WTC11 (cell line): Measurements from ENCODE around the gene KIFC1. TPM values are rescaled to one million over a fixed set of nuclear protein-coding genes. Genes with fewer than 3 reads are reported as not detected.

ENCODE experiments used
- ATAC-seq: fragments of 200-7000 bp; cut with Tn5 transposase; 2 replicates; pipeline ENCODE4 v1.10.0; 2021; ENCODE audit warnings: mild to moderate bottlenecking, moderate library complexity
- CTCF ChIA-PET: fragments of 300-600 bp; sonication (Branson Sonifier 250); formaldehyde crosslinking; loops from one replicate; lab custom pipeline; 2021; ENCODE audit warnings: antibody characterized with exemption; lab: Charles Lee
- POLR2A ChIA-PET: fragments of 350-600 bp; sonication (Branson Sonifier 250); formaldehyde crosslinking; loops from one replicate; lab custom pipeline; 2021; ENCODE audit warnings: antibody characterized with exemption; lab: Charles Lee
- DNase-seq: peaks from one replicate; pipeline ENCODE4 v3.0.0; 2021; ENCODE audit warnings: low spot score
- H3K27ac Mint-ChIP-seq: 2 replicates; pipeline ENCODE4 v1.8.0; 2021; ENCODE audit warnings: mixed read lengths
- H3K27me3 Mint-ChIP-seq: 2 replicates; pipeline ENCODE4 v1.8.0; 2021; ENCODE audit warnings: low read depth, mild to moderate bottlenecking, moderate library complexity, mixed read lengths
- H3K36me3 Mint-ChIP-seq: 2 replicates; pipeline ENCODE4 v1.8.0; 2021; ENCODE audit warnings: mixed read lengths
- H3K4me1 Mint-ChIP-seq: 2 replicates; pipeline ENCODE4 v1.8.0; 2022; ENCODE audit warnings: mixed read lengths
- H3K4me3 Mint-ChIP-seq: 2 replicates; pipeline ENCODE4 v1.8.0; 2021; ENCODE audit warnings: mild to moderate bottlenecking, moderate library complexity, mixed read lengths
- H3K9me3 Mint-ChIP-seq: 2 replicates; pipeline ENCODE4 v1.8.0; 2021; ENCODE audit warnings: mixed read lengths
- FOXK1 ChIP-seq: sonication (generic); formaldehyde crosslinking; IDR thresholded peaks from 2 replicates; pipeline ENCODE4 v1.8.0; 2022; ENCODE audit warnings: mild to moderate bottlenecking, moderate library complexity, missing genetic modification reagents
- JAZF1 ChIP-seq: fragments of 250-450 bp; sonication (Bioruptor Pico); IDR thresholded peaks from 2 replicates; pipeline ENCODE4 v1.9.0; 2021; ENCODE audit warnings: moderate library complexity, mild to moderate bottlenecking, inconsistent platforms
- KAT7 ChIP-seq: sonication (generic); formaldehyde crosslinking; IDR thresholded peaks from 2 replicates; pipeline ENCODE4 v1.8.1; 2023; ENCODE audit warnings: missing genetic modification reagents, mild to moderate bottlenecking, borderline replicate concordance
- NR2C2 ChIP-seq: sonication (generic); formaldehyde crosslinking; IDR thresholded peaks from 2 replicates; pipeline ENCODE4 v1.8.0; 2022; ENCODE audit warnings: mild to moderate bottlenecking, missing genetic modification reagents
- OVOL2 ChIP-seq: fragments of 250-450 bp; sonication (Bioruptor Pico); IDR thresholded peaks from 2 replicates; pipeline ENCODE4 v1.9.0; 2021; ENCODE audit warnings: mild to moderate bottlenecking, borderline replicate concordance
- RORB ChIP-seq: fragments of 250-450 bp; sonication (Bioruptor Pico); IDR thresholded peaks from 2 replicates; pipeline ENCODE4 v1.9.0; 2021; ENCODE audit warnings: mild to moderate bottlenecking
- SP1 ChIP-seq: sonication (generic); formaldehyde crosslinking; conservative IDR thresholded peaks from 2 replicates; pipeline ENCODE4 v1.8.1; 2022; ENCODE audit warnings: missing genetic modification reagents
- TEAD1 ChIP-seq: sonication (generic); formaldehyde crosslinking; IDR thresholded peaks from 2 replicates; pipeline ENCODE4 v1.8.0; 2022; ENCODE audit warnings: mild to moderate bottlenecking, missing genetic modification reagents
- TEAD4 ChIP-seq: sonication (generic); formaldehyde crosslinking; IDR thresholded peaks from 2 replicates; pipeline ENCODE4 v1.8.0; 2022; ENCODE audit warnings: mild to moderate bottlenecking, missing genetic modification reagents
- ZNF121 ChIP-seq: sonication (generic); formaldehyde crosslinking; IDR thresholded peaks from 2 replicates; pipeline ENCODE4 v1.8.0; 2023; ENCODE audit warnings: missing genetic modification reagents
- ZNF317 ChIP-seq: sonication (generic); formaldehyde crosslinking; IDR thresholded peaks from 2 replicates; pipeline ENCODE4 v1.8.1; 2023; ENCODE audit warnings: low read depth, mild to moderate bottlenecking, moderate library complexity, missing genetic modification reagents, borderline replicate concordance
- total RNA-seq: library from RNA; stranded (reverse); gene quantifications from 3 replicates; pipeline ENCODE4 v1.2.3, GENCODE V29; 2021
- TF ChIP-seq, protein P1 (sequence below): sonication (generic); formaldehyde crosslinking; IDR thresholded peaks from 2 replicates; pipeline ENCODE4 v1.8.1; 2022; ENCODE audit warnings: mild to moderate bottlenecking, moderate library complexity, missing genetic modification reagents
- TF ChIP-seq, protein P2 (sequence below): fragments of 250-450 bp; sonication (Bioruptor Pico); IDR thresholded peaks from 2 replicates; pipeline ENCODE4 v1.9.0; 2021; ENCODE audit warnings: mild to moderate bottlenecking
- TF ChIP-seq, protein P3 (sequence below): sonication (generic); formaldehyde crosslinking; IDR thresholded peaks from 2 replicates; pipeline ENCODE4 v1.8.1; 2023; ENCODE audit warnings: mild to moderate bottlenecking, missing genetic modification reagents, moderate library complexity
- TF ChIP-seq, protein P4 (sequence below): fragments of 250-450 bp; sonication (Bioruptor Pico); IDR thresholded peaks from 2 replicates; pipeline ENCODE4 v1.9.0; 2021; ENCODE audit warnings: moderate library complexity, mild to moderate bottlenecking, inconsistent platforms, borderline replicate concordance
- TF ChIP-seq, protein P5 (sequence below): sonication (generic); formaldehyde crosslinking; IDR thresholded peaks from 2 replicates; pipeline ENCODE4 v1.8.1; 2022; ENCODE audit warnings: missing genetic modification reagents, borderline replicate concordance
- TF ChIP-seq, protein P6 (sequence below): fragments of 250-450 bp; sonication (Bioruptor Pico); IDR thresholded peaks from 2 replicates; pipeline ENCODE4 v1.8.0; 2021; ENCODE audit warnings: mild to moderate bottlenecking
- TF ChIP-seq, protein P7 (sequence below): sonication (generic); formaldehyde crosslinking; IDR thresholded peaks from 2 replicates; pipeline ENCODE4 v1.8.0; 2022; ENCODE audit warnings: mild to moderate bottlenecking, missing genetic modification reagents
- TF ChIP-seq, protein P8 (sequence below): sonication (generic); formaldehyde crosslinking; IDR thresholded peaks from 2 replicates; pipeline ENCODE4 v1.8.1; 2023; ENCODE audit warnings: mild to moderate bottlenecking, missing genetic modification reagents

Gene KIFC1
- total RNA-seq, 1 experiment from 2014 or later: 97.3 TPM

DNA sequence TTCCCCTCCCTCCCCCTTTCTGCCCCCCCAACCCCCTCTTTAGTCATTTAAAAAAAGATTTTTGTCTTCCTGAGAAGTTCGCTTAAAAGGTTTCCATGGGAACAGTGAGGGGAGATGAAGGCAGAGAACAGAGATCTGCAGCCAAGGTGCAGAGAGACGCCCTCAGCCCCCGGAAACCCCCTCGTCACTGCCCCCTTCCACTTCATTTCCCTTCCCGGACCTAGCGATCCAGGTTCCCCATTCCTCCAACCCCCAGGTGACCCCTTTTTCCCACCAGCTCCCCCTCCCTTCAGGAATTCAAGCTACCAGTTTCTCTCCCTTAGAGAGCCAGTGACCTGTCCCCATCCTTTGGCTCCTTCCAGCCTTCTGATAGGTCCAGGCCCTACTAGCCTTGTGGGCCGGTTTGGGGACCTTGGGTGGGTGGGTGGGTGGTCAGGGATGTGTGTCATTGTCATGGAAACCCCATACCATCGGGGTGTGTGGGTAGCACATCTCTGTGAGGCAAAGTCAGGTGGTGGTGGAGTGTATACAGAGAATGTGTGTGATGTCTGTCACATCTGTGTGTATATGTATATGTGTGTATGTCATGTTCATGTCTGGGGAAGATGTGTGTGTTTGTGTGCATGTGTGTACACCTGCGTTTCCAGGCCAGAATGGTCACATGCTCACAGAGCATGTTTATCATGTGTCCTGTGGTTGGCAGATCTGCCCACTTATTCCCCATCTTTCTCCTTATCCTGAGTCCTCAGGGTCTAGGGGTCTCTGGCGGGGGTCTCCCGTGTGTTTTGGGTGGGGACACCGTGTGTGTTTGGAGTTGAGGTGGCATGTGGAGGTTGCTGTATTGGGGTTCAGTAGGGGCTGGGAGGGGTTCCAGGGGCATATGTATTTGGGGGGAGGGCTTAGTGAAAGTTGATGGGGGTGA lies 35.2 kb downstream of the KIFC1 start (continued):
- TF ChIP-seq, protein P1, sequence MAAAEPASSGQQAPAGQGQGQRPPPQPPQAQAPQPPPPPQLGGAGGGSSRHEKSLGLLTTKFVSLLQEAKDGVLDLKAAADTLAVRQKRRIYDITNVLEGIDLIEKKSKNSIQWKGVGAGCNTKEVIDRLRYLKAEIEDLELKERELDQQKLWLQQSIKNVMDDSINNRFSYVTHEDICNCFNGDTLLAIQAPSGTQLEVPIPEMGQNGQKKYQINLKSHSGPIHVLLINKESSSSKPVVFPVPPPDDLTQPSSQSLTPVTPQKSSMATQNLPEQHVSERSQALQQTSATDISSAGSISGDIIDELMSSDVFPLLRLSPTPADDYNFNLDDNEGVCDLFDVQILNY (CRISPR knock-in tag): no peak
- TF ChIP-seq ZNF317 (CRISPR knock-in tag): no peak
- no peak for TF ChIP-seq TEAD4 (CRISPR knock-in tag)
- TF ChIP-seq ZNF121 (CRISPR knock-in tag): no peak
- TF ChIP-seq, protein P2, sequence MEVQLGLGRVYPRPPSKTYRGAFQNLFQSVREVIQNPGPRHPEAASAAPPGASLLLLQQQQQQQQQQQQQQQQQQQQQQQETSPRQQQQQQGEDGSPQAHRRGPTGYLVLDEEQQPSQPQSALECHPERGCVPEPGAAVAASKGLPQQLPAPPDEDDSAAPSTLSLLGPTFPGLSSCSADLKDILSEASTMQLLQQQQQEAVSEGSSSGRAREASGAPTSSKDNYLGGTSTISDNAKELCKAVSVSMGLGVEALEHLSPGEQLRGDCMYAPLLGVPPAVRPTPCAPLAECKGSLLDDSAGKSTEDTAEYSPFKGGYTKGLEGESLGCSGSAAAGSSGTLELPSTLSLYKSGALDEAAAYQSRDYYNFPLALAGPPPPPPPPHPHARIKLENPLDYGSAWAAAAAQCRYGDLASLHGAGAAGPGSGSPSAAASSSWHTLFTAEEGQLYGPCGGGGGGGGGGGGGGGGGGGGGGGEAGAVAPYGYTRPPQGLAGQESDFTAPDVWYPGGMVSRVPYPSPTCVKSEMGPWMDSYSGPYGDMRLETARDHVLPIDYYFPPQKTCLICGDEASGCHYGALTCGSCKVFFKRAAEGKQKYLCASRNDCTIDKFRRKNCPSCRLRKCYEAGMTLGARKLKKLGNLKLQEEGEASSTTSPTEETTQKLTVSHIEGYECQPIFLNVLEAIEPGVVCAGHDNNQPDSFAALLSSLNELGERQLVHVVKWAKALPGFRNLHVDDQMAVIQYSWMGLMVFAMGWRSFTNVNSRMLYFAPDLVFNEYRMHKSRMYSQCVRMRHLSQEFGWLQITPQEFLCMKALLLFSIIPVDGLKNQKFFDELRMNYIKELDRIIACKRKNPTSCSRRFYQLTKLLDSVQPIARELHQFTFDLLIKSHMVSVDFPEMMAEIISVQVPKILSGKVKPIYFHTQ (CRISPR knock-in tag): no peak
- TF ChIP-seq TEAD1: no peak
- TF ChIP-seq JAZF1: no peak
- TF ChIP-seq, protein P3, sequence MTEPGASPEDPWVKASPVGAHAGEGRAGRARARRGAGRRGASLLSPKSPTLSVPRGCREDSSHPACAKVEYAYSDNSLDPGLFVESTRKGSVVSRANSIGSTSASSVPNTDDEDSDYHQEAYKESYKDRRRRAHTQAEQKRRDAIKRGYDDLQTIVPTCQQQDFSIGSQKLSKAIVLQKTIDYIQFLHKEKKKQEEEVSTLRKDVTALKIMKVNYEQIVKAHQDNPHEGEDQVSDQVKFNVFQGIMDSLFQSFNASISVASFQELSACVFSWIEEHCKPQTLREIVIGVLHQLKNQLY (CRISPR knock-in tag): no peak

DNA sequence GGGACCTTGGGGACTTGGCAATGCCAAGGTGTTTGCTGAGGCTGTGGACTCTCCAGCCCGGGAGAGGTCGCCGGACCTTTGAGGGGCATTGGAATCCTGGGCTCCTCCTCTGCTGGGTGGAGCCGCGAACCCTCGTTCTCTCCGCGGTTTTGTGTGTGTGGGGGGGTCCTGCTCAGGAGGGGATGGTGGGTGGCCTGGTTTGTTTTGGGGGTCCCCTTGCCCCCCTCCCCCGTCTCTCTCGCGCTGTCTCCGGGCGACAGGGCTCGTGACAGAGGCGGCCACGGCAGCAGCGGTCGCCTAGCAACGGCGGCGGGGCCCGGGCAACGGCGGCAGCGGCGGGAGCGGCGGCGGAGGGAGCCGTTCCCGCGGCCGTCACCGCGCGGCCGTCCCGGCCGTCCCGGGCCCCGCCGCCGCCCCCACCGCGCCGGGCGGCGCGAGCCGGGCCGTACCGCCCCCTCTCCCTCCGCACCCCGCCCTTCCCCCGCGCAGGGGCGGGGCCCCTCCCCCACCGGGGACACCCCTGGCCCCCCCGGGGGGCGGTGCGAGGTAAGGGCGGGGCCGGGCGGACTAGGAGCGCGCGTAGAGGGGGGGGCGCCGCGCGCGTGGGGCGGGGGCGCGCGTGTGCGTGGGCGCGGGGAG lies 36.1 kb downstream of the KIFC1 start:
- peak; percentile 36 for DNase-seq
- ChIA-PET CTCF (no interaction called here), POLR2A (no interaction called here)
- ATAC-seq: no peak
- Mint-ChIP-seq H3K36me3 (peaks cover 13% of the 10 kb centered on the region), H3K4me1 (peaks cover 73% of the 10 kb centered on the region), H3K9me3 (no peaks in the 10 kb centered on the region), H3K27ac (peak overlapping the region; percentile 33; the same call in 1 of the 2 replicates), H3K27me3 (no peaks in the 10 kb centered on the region; the same call in 1 of the 2 replicates), H3K4me3 (peak overlapping the region; percentile 85)
- TF ChIP-seq OVOL2 (CRISPR knock-in tag) (no peak), RORB (CRISPR knock-in tag) (no peak), SP1 (CRISPR knock-in tag) (0 out of 2 replicates have a peak, but pooled peaks have one; percentile 28), FOXK1 (no peak), TEAD4 (CRISPR knock-in tag) (no peak), KAT7 (no peak), NR2C2 (no peak)
- TF ChIP-seq, protein P4, sequence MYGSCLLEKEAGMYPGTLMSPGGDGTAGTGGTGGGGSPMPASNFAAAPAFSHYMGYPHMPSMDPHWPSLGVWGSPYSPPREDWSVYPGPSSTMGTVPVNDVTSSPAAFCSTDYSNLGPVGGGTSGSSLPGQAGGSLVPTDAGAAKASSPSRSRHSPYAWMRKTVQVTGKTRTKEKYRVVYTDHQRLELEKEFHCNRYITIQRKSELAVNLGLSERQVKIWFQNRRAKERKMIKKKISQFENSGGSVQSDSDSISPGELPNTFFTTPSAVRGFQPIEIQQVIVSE (CRISPR knock-in tag): no peak
- TF ChIP-seq, protein P2 (CRISPR knock-in tag): no peak
- TF ChIP-seq, protein P5, sequence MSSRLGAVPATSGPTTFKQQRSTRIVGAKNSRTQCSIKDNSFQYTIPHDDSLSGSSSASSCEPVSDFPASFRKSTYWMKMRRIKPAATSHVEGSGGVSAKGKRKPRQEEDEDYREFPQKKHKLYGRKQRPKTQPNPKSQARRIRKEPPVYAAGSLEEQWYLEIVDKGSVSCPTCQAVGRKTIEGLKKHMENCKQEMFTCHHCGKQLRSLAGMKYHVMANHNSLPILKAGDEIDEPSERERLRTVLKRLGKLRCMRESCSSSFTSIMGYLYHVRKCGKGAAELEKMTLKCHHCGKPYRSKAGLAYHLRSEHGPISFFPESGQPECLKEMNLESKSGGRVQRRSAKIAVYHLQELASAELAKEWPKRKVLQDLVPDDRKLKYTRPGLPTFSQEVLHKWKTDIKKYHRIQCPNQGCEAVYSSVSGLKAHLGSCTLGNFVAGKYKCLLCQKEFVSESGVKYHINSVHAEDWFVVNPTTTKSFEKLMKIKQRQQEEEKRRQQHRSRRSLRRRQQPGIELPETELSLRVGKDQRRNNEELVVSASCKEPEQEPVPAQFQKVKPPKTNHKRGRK (CRISPR knock-in tag): no peak
- TF ChIP-seq, protein P6, sequence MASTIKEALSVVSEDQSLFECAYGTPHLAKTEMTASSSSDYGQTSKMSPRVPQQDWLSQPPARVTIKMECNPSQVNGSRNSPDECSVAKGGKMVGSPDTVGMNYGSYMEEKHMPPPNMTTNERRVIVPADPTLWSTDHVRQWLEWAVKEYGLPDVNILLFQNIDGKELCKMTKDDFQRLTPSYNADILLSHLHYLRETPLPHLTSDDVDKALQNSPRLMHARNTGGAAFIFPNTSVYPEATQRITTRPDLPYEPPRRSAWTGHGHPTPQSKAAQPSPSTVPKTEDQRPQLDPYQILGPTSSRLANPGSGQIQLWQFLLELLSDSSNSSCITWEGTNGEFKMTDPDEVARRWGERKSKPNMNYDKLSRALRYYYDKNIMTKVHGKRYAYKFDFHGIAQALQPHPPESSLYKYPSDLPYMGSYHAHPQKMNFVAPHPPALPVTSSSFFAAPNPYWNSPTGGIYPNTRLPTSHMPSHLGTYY: no peak
- TF ChIP-seq, protein P7, sequence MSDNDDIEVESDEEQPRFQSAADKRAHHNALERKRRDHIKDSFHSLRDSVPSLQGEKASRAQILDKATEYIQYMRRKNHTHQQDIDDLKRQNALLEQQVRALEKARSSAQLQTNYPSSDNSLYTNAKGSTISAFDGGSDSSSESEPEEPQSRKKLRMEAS: 0 out of 2 replicates have a peak, but pooled peaks have one; percentile 4
- TF ChIP-seq, protein P8, sequence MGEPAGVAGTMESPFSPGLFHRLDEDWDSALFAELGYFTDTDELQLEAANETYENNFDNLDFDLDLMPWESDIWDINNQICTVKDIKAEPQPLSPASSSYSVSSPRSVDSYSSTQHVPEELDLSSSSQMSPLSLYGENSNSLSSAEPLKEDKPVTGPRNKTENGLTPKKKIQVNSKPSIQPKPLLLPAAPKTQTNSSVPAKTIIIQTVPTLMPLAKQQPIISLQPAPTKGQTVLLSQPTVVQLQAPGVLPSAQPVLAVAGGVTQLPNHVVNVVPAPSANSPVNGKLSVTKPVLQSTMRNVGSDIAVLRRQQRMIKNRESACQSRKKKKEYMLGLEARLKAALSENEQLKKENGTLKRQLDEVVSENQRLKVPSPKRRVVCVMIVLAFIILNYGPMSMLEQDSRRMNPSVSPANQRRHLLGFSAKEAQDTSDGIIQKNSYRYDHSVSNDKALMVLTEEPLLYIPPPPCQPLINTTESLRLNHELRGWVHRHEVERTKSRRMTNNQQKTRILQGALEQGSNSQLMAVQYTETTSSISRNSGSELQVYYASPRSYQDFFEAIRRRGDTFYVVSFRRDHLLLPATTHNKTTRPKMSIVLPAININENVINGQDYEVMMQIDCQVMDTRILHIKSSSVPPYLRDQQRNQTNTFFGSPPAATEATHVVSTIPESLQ (CRISPR knock-in tag): no peak
